ENCODE data around the gene POFUT2. TPM values are rescaled to one million over a fixed set of nuclear protein-coding genes. Genes with fewer than 3 reads are reported as not detected.

Gene POFUT2
- total RNA-seq, 1 experiment from 2014 or later, result 25.1 TPM

DNA sequence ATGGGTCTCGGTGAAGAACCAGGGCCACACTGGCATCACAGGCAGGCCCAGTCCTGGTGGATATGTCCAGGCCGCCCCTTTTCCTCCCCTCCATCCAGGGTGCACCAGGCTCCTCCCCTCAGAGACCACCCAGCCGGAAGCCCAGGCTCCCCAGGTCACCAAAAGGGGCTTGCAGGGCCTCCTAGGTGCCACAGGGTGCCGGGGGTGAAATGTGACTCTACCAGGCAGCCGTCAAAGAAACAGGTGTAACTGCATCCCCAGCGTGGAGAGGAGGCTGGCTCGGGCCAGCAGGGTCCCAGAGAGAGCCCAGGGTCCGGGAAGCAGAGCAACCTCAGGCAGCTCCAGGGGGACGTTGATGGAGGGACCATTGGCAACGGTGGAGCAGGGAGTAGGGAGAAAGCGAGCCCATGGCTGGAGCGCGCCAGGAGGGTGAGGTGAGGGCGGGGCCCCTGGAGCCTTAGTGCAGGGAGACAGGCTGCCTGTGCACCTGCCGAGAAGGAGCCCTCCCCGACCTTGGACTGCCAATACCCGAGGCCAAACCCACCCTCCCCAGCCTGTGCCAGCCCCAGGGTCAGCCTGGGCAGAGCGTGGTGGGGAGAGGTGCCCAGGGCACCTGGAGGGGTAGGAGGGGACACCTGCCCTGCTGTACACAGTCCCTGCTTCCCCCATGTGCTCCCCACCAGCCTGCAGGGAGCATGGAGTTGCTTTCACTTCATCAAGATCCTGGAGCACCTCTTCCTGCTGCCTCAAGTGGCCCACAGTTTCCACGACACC is 48.3 kb upstream of the POFUT2 start:
- H3K4me1 ChIP-seq (ENCODE audit: insufficient read depth, low read length, poor library complexity, severe bottlenecking), result no peaks in the 10 kb centered on the region
- POLR2A ChIA-PET (ENCODE audit: low non-redundant PET), result no interaction called here
- no peak overlapping the region for H3K4me3 ChIP-seq (ENCODE audit: low read depth, low read length, poor library complexity, severe bottlenecking)
- TF ChIP-seq, protein P1, sequence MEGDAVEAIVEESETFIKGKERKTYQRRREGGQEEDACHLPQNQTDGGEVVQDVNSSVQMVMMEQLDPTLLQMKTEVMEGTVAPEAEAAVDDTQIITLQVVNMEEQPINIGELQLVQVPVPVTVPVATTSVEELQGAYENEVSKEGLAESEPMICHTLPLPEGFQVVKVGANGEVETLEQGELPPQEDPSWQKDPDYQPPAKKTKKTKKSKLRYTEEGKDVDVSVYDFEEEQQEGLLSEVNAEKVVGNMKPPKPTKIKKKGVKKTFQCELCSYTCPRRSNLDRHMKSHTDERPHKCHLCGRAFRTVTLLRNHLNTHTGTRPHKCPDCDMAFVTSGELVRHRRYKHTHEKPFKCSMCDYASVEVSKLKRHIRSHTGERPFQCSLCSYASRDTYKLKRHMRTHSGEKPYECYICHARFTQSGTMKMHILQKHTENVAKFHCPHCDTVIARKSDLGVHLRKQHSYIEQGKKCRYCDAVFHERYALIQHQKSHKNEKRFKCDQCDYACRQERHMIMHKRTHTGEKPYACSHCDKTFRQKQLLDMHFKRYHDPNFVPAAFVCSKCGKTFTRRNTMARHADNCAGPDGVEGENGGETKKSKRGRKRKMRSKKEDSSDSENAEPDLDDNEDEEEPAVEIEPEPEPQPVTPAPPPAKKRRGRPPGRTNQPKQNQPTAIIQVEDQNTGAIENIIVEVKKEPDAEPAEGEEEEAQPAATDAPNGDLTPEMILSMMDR (conservative IDR thresholded peaks at IDR 0.05; ENCODE audit: low read depth, low read length), result no peak
- TF ChIP-seq EZH2 (IDR thresholded peaks at IDR 0.05; ENCODE audit: borderline replicate concordance, low read depth, low read length, poor library complexity, severe bottlenecking), result no peak
- no peaks in the 10 kb centered on the region for H3K36me3 ChIP-seq (ENCODE audit: insufficient read depth, low read length, poor library complexity, severe bottlenecking)
- no TSS peak for BruUV-seq (replicated peaks)
- H3K27ac ChIP-seq (ENCODE audit: low read depth, low read length, poor library complexity, severe bottlenecking), result no peak overlapping the region
- CTCF ChIA-PET, result no interaction called here
- intact Hi-C loops (cut with micrococcal nuclease; ENCODE audit: unreplicated experiment), result no loop called here
- no peaks in the 10 kb centered on the region for H3K27me3 ChIP-seq (replicated peaks; ENCODE audit: insufficient read depth, low read depth, low read length, poor library complexity)
- no peaks in the 10 kb centered on the region for H3K9me3 ChIP-seq (ENCODE audit: low read depth, low read length, poor library complexity, severe bottlenecking)
- DNase-seq (ENCODE audit: low spot score), result no peak

DNA sequence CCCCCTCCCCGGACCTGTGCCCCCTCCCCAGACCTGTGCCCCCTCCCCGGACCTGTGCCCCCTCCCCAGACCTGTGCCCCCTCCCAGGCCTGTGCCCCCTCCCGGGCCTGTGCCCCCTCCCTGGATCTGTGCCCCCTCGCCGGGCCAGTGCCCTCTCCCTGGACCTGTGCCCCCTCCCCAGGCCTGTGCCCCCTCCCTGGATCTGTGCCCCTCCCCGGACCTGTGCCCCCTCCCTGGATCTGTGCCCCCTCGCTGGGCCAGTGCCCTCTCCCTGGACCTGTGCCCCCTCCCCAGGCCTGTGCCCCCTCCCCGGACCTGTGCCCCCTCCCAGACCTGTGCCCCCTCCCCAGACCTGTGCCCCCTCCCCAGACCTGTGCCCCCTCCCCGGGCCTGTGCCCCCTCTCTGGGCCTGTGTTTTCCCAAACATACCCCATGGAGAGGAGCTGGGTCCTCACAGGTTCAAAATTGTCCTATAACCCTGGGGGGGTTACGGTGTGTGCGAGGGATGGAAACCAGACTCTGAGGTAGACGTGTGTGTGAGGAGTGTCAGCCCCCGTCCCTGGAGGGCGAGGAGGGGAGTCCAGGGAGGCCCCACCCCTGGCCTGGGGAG is 47.6 kb upstream of the POFUT2 start:
- Histone ChIP-seq H3K36me3 (ENCODE audit: insufficient read depth, low read length, poor library complexity, severe bottlenecking) (no peaks in the 10 kb centered on the region), H3K4me3 (ENCODE audit: low read depth, low read length, poor library complexity, severe bottlenecking) (no peak overlapping the region), H3K27ac (ENCODE audit: low read depth, low read length, poor library complexity, severe bottlenecking) (no peak overlapping the region), H3K9me3 (ENCODE audit: low read depth, low read length, poor library complexity, severe bottlenecking) (no peaks in the 10 kb centered on the region), H3K4me1 (ENCODE audit: insufficient read depth, low read length, poor library complexity, severe bottlenecking) (no peaks in the 10 kb centered on the region), H3K27me3 (replicated peaks; ENCODE audit: insufficient read depth, low read depth, low read length, poor library complexity) (no peaks in the 10 kb centered on the region)
- intact Hi-C loops (cut with micrococcal nuclease; ENCODE audit: unreplicated experiment), result no loop called here
- TF ChIP-seq EZH2 (IDR thresholded peaks at IDR 0.05; ENCODE audit: borderline replicate concordance, low read depth, low read length, poor library complexity, severe bottlenecking), result no peak
- TF ChIP-seq, protein P1 (conservative IDR thresholded peaks at IDR 0.05; ENCODE audit: low read depth, low read length), result no peak
- POLR2A ChIA-PET (ENCODE audit: low non-redundant PET), result no interaction called here
- CTCF ChIA-PET, result no interaction called here
- no peak for DNase-seq (ENCODE audit: low spot score)
- no TSS peak for BruUV-seq (replicated peaks)

DNA sequence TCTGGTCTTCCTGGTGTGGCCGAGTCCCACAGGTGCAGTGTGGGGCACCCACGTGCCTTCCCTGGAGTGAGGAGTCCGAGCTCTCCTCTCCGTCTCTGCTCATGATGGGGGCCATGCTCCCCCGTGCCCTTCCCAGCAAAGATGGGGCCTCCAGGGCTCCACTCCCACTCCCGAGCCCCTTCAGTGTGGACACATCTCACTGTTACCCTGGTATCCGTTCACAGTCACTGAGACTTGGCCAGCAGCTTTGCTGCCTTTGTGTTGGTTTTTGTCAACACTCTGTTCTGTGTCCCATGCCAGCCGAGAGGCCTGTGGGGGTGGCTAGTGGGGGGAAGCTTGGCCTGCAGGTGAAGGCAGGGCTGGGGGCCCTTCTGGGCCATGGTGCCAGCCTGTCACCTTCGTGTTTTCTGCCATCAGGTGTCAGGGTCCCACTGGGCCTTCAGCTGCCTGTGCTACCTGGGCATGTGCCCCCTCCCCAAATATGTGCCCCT is 46.9 kb upstream of the POFUT2 start:
- Histone ChIP-seq H3K9me3 (ENCODE audit: low read depth, low read length, poor library complexity, severe bottlenecking) (no peaks in the 10 kb centered on the region), H3K4me3 (ENCODE audit: low read depth, low read length, poor library complexity, severe bottlenecking) (no peak overlapping the region), H3K27me3 (replicated peaks; ENCODE audit: insufficient read depth, low read depth, low read length, poor library complexity) (no peaks in the 10 kb centered on the region), H3K4me1 (ENCODE audit: insufficient read depth, low read length, poor library complexity, severe bottlenecking) (no peaks in the 10 kb centered on the region), H3K36me3 (ENCODE audit: insufficient read depth, low read length, poor library complexity, severe bottlenecking) (no peaks in the 10 kb centered on the region), H3K27ac (ENCODE audit: low read depth, low read length, poor library complexity, severe bottlenecking) (no peak overlapping the region)
- ChIA-PET CTCF (no interaction called here), POLR2A (ENCODE audit: low non-redundant PET) (no interaction called here)
- no TSS peak for BruUV-seq (replicated peaks)
- TF ChIP-seq, protein P1 (conservative IDR thresholded peaks at IDR 0.05; ENCODE audit: low read depth, low read length), result no peak
- no peak for TF ChIP-seq EZH2 (IDR thresholded peaks at IDR 0.05; ENCODE audit: borderline replicate concordance, low read depth, low read length, poor library complexity, severe bottlenecking)
- intact Hi-C loops (cut with micrococcal nuclease; ENCODE audit: unreplicated experiment), result no loop called here
- no peak for DNase-seq (ENCODE audit: low spot score)
